Transverse colon (tissue), 4 donors: ENCODE data around the gene MTA1.

ENCODE experiments used
- POLR2A ChIP-seq: fragments of 450-650 bp; IDR thresholded peaks from one replicate; pipeline ENCODE4 v1.6.1; 2016; ENCODE audit warnings: antibody characterized with exemption, mild to moderate bottlenecking, moderate library complexity
- POLR2AphosphoS5 ChIP-seq, 3 donors: sonication (generic); formaldehyde crosslinking; IDR thresholded peaks; one replicate each; pipeline ENCODE4 v1.6.1; 2016; ENCODE audit warnings: antibody characterized with exemption in 3 of 3
- TF ChIP-seq, protein P1 (sequence below), 5 experiments: fragments of 200-600 bp in 3 of 5; fragments of 450-650 bp in 2 of 5; sonication (generic) in 3 of 5; IDR thresholded peaks; 1 replicate in 2 of 5; 2 replicates in 3 of 5; pipeline ENCODE4 v1.5.1; 2016 to 2017; ENCODE audit warnings: antibody characterized with exemption in 5 of 5, inconsistent platforms in 3 of 5, mild to moderate bottlenecking in 2 of 5, moderate library complexity in 1 of 5

DNA sequence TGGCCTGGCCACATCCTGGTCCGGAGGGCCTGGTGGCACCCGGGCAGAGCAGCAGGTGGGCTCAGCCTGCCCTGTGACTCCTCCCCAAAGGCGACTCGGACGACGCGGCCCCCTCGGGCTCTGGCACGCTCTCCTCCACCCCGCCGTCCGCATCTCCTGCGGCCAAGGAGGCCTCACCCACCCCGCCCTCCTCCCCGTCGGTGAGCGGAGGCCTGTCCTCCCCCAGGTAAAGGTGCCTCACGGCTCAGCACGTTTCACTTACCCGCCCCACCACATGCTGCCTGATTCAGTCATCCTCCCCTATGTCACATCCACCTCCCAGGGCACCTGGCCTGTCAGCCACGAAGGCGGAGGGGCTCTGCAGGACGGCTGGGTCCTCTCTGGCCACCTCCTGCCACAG is 28.1 kb upstream of the MTA1 start:
- TF ChIP-seq POLR2AphosphoS5 (IDR thresholded peaks at IDR 0.05) (no peak), POLR2A (no peak)
- TF ChIP-seq, protein P1, sequence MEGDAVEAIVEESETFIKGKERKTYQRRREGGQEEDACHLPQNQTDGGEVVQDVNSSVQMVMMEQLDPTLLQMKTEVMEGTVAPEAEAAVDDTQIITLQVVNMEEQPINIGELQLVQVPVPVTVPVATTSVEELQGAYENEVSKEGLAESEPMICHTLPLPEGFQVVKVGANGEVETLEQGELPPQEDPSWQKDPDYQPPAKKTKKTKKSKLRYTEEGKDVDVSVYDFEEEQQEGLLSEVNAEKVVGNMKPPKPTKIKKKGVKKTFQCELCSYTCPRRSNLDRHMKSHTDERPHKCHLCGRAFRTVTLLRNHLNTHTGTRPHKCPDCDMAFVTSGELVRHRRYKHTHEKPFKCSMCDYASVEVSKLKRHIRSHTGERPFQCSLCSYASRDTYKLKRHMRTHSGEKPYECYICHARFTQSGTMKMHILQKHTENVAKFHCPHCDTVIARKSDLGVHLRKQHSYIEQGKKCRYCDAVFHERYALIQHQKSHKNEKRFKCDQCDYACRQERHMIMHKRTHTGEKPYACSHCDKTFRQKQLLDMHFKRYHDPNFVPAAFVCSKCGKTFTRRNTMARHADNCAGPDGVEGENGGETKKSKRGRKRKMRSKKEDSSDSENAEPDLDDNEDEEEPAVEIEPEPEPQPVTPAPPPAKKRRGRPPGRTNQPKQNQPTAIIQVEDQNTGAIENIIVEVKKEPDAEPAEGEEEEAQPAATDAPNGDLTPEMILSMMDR (IDR thresholded peaks at IDR 0.05): no peak
